T-helper 1 cell treated with Interleukin-12 subunit alpha and Interleukin-12 subunit beta and Interleukin-4 antibody, amounts not matched to agents 30 ng/mL and 1 ng/mL, for 36 hours (primary cell): Measurements from ENCODE around the gene ZNF385B. TPM values are rescaled to one million over a fixed set of nuclear protein-coding genes. Genes with fewer than 3 reads are reported as not detected.

ENCODE experiments used
- intact Hi-C: fragments of 100-400 bp; cut with micrococcal nuclease; formaldehyde crosslinking; loops from one replicate; pipeline ENCODE4 v1.15.1; 2024
- total RNA-seq: library from RNA; stranded (reverse); gene quantifications from 2 replicates; pipeline ENCODE4 v1.2.3, GENCODE V29; 2022

Gene ZNF385B
- total RNA-seq, 1 donor from 2014 or later = not detected

GRCh38 chr2:179749210-179749609 is 112.2 kb downstream of the ZNF385B start:
- intact Hi-C loops = no loop called here

- intact Hi-C loops = no loop called here
These were observed 114.4 kb downstream of the ZNF385B start for GRCh38 chr2:179746981-179747380.

DNA sequence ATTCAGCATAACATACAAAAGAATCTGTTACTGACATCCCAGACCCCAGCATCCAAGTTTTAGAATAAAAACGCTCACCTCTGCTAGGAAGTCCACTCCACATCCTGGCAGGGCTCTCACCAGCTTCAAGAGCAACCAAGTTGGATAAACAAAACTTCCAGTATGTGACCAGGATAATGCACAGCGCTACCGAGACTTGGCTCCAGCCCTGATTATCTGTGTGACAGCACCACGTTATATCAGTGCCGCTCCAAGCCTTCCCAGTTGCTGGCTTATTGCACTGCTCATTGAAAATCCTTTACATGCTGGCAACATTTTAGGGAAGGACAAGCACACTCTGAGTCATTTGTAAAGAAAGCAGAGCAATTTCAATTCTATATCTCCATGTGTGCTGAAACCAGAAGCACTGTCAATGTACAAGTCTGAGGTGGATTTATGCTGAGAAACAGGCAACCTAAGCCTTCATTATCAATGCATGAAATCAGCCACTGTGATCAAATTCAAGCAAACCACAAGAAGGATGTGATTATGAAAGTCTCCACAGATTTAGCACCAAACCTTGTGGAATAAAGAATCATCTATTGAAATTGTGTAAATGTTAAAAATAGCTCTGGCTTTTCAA is 115.7 kb downstream of the ZNF385B start:
- intact Hi-C loops = no loop called here

- intact Hi-C loops = no loop called here
These were observed 117.0 kb downstream of the ZNF385B start for GRCh38 chr2:179744401-179744800.

DNA sequence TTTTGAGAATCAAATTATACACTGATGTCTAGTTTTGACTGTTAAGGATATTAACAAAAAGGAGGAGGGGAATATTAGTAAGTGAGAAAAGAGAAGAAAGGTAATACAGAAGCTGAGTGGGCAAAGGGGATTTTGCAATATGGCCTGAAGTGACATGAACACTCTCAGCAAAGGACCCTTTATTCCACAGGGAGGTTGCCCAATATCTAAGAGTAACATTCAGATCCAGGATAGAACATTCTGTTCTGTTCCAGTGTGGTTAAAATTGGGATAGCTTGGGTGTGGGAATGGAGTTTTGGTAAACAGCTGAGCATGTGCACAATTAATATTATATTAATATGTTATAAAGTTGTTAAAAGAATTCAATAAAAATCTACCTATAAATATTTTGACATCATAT is 120.1 kb downstream of the ZNF385B start:
- intact Hi-C loops = no loop called here

DNA sequence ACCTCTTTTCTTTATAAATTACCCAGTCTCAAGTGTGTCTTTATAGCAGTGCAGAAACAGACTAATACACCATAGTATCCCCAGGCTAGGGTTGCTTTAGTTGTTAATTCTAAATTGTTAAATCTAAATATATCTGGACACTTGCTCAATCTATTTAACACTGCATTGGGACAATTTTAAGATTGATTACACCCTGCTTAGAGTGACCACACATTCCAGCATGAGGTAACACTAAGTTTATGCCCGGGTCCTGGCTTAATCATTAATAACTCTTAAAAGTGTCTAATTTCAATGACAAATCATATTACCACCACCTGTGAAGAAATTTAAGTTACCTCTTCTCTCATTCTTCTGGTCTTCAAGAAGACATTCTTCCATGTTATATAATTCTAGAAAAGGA is 131.4 kb downstream of the ZNF385B start:
- intact Hi-C loops = no loop called here

- intact Hi-C loops = no loop called here
These were observed 134.8 kb downstream of the ZNF385B start for GRCh38 chr2:179726461-179727180.

DNA sequence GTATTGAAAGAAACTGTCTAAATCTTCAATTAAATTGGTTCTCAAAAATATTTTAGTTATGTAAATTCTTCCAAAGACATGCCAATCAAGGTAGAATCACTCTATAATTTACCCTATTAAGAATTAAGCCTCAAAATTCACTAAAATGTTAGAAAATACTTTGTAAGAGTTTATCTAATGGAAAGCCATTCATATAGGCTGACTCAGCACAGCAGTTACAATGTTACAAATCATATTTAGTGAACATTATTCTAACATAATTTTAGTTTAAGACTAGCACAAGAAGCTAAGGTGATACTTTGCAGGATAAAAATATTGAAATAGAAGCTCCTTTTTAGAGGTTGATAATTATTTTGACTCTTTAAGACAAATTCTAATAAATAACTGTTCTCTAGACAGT is 137.0 kb downstream of the ZNF385B start:
- intact Hi-C loops = no loop called here

DNA sequence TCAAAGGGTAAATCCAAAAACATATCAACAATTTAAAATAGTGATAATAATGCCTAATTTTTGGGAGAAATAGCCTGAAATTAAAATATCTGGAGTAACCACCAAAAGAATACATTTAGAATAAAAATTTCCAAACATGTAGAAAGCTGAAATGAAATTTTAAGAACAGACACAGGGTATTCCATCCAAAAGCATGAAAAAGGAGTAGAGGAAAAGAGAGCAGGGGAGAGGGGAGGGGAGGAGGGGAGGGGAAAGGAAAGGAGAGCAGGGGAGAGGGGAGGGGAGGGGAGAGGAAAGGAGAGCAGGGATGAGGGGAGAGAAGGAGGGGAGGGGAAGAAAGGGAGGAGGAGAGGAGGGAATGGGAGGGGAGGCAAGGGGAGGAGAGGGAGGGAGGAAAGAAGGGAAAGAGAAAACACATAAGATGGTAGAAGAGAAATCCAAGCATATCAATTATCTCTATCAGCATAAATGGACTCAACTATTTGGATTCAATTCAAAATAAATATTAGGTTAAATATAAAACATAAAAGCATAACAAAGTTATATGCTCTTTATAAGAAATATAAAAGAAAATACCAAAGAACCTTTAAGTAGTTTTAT is 141.1 kb downstream of the ZNF385B start:
- intact Hi-C loops = no loop called here

- intact Hi-C loops = no loop called here
These were observed 145.5 kb downstream of the ZNF385B start for GRCh38 chr2:179715871-179716270.

GRCh38 chr2:179715196-179715595 is 146.2 kb downstream of the ZNF385B start:
- intact Hi-C loops = no loop called here

- intact Hi-C loops = no loop called here
These were observed 148.6 kb downstream of the ZNF385B start for GRCh38 chr2:179712825-179713224.

DNA sequence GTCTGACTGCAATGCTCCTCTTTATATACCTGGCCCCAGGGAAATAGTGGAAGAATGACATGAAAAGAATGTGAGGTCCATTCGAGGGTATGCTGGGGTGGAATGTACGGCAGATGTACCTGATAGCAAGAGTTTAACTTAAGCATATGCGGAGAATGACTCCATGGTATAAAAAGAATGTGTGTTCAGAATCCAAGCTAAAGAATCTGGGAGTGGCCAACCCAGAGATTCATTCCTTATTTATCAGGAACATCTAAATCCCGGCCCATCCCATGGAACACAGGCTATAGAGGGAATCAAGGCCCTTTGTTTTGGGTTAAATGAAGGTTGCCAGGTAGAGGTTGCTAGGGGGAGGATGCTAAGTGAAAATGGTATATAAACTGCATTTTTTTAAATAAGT is 150.0 kb downstream of the ZNF385B start:
- intact Hi-C loops = no loop called here

DNA sequence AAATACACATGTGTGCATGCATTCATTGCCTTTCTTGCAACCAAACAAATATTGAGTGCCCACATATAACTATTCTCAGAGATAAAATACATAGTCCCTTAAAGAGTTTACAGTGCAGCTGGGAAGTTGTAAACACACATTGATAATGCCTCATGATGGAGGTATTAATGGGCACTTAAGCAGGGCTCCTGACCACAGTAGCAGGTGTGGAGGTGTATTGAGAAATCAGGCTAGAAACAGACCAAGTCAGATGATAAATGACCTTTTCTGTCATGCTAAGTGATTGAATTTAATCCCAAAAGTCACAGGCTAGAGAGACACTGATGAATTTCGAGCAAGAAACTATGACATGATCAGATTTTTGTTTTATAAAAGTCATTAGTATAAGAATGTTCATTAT is 157.7 kb downstream of the ZNF385B start:
- intact Hi-C loops = no loop called here

- intact Hi-C loops = no loop called here
These were observed 158.5 kb downstream of the ZNF385B start for GRCh38 chr2:179702912-179703311.

GRCh38 chr2:179701524-179702110 is 159.8 kb downstream of the ZNF385B start:
- intact Hi-C loops = no loop called here

DNA sequence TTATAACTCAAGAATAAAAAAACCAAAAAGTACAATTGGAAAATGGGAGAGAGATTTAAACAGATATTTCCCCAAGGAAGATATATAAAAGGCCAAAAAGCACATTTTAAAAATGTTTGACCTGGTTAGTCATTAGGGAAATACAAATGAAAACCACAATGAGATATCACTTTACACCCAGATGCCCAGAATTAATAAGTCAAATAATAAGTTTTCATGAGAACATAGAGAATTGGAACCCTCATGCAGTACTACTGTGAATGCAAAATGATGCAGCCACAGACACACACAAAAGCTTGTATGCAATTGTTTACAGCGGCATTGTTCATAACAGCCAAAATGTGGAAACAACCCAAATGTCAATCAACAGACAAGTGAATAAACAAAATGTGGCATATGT is 165.9 kb downstream of the ZNF385B start:
- intact Hi-C loops = no loop called here

- intact Hi-C loops = no loop called here
These were observed 166.4 kb downstream of the ZNF385B start for GRCh38 chr2:179694963-179695362.

DNA sequence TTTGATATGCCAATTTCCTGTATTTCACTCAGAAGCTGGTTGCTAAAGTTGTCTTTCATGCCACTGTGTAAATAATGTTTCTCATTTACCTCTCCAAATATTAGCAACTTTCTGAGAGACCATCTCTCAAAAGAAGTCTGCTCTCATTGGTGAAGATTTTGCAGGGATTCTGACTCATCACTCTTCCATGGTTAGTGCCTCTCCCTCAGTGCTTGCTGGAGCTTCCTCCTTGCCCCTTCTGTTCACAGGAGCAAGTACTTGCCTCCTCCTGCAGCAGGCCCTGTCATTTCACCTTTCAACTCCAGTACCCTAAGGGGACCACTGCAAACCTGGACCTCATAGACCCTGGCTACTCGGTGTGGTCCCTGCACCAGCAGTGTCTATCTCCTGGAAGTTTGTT is 168.8 kb downstream of the ZNF385B start:
- intact Hi-C loops = no loop called here

- intact Hi-C loops = no loop called here
These were observed 169.4 kb downstream of the ZNF385B start for GRCh38 chr2:179692043-179692442.

DNA sequence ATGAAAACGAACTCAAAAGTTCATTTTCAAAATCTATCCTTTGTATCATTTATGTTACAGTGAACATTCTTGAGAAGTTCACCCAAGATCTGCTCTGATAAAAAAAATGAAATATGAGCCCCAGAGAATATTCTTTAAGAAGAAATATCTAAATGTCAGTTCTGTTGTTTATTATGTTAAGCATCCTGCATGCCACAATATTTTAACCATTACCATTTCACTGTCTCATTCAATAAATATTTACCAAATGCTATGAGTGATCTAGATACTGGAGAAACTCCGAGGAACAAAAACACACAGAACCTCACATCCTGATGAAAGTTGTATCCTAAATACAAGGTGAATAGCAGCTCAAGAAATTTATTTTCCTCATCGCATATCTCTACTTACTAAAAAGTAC is 170.2 kb downstream of the ZNF385B start:
- intact Hi-C loops = no loop called here

DNA sequence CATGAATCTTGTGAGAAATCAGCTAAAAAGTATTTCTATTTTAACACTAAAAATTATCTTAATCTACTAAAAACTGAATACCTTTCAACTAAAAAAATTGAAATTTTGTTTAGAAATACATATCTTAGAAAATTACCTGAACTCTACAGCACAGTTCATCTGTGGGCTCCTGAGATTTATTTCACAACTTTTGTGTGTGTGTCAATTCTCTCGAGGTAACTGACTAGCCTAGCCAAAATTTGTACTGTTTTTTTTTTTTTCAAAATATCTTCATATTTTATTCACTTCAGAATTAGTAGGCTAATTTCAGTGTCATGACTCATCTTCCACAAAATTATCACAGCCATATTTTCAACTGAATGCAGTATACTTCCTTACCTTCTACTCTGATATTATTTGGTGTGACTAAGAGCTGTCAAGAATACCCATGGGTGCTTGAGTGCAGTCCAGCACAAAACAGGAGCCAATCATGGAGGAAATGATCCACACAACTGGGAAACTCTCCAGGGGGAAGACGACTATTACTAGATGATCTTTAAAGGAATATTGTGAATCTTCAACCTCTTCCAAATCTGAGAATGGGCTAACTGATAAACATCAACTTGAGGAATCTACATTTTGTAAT is 174.6 kb downstream of the ZNF385B start:
- intact Hi-C loops = no loop called here
